GM19452 (cell line): ENCODE measurements around the gene CRK.

Experiments used
- ATAC-seq: cut with Tn5 transposase; IDR thresholded peaks from one replicate; pipeline ENCODE4 v1.9.1; 2021; ENCODE audit not compliant: unreplicated experiment

CRK gene

GRCh38 chr17:1486802-1487695, 31.0 kb upstream of the CRK start:
- no peak for ATAC-seq

GRCh38 chr17:1485423-1486376, 29.7 kb upstream of the CRK start:
- no peak for ATAC-seq

- peak; percentile 41 for ATAC-seq
Observed at GRCh38 chr17:1484676-1485422, 28.8 kb upstream of the CRK start.

GRCh38 chr17:1484060-1484535, 28.1 kb upstream of the CRK start:
- no peak for ATAC-seq

- ATAC-seq, result no peak
Observed at GRCh38 chr17:1482680-1483079, 26.6 kb upstream of the CRK start.

GRCh38 chr17:1481736-1482135, 25.7 kb upstream of the CRK start:
- no peak for ATAC-seq

GRCh38 chr17:1480747-1481465, 24.9 kb upstream of the CRK start:
- no peak for ATAC-seq

- no peak for ATAC-seq
Observed at GRCh38 chr17:1478418-1478817, 22.4 kb upstream of the CRK start.

- no peak for ATAC-seq
Observed at GRCh38 chr17:1475321-1475854, 19.4 kb upstream of the CRK start.

- peak; percentile 54 for ATAC-seq
Observed at GRCh38 chr17:1474402-1475189, 18.6 kb upstream of the CRK start.

- ATAC-seq, result no peak
Observed at GRCh38 chr17:1473841-1474240, 17.8 kb upstream of the CRK start.

GRCh38 chr17:1473170-1473569, 17.1 kb upstream of the CRK start:
- ATAC-seq, result no peak

- no peak for ATAC-seq
Observed at GRCh38 chr17:1471911-1472821, 16.1 kb upstream of the CRK start.

- ATAC-seq, result no peak
Observed at GRCh38 chr17:1471490-1471889, 15.5 kb upstream of the CRK start.

- no peak for ATAC-seq
Observed at GRCh38 chr17:1470755-1471462, 14.9 kb upstream of the CRK start.

- ATAC-seq, result no peak
Observed at GRCh38 chr17:1470071-1470754, 14.2 kb upstream of the CRK start.

GRCh38 chr17:1469231-1469852, 13.3 kb upstream of the CRK start:
- ATAC-seq, result no peak
